Epithelial cell of esophagus (primary cell): ENCODE data around the gene STMN1.
A peak's percentile ranks its signal among the peaks of the same experiment; 100 is the strongest.

Experiments used
- DNase-seq: peaks from one replicate; pipeline ENCODE4 v3.0.0; 2010; ENCODE audit warnings: low read depth
- H3K4me3 ChIP-seq: 2 replicates; pipeline ENCODE4 v1.5.1; 2011; ENCODE audit warnings: mild to moderate bottlenecking, low read length, control low read depth
- TF ChIP-seq, protein P1 (sequence below): IDR thresholded peaks from 2 replicates; pipeline ENCODE4 v1.5.1; 2011; ENCODE audit warnings: low read depth, mild to moderate bottlenecking, low read length, control low read depth, inconsistent platforms; ENCODE audit not compliant: insufficient read depth; ENCODE audit errors: missing control alignments

Gene STMN1

DNA sequence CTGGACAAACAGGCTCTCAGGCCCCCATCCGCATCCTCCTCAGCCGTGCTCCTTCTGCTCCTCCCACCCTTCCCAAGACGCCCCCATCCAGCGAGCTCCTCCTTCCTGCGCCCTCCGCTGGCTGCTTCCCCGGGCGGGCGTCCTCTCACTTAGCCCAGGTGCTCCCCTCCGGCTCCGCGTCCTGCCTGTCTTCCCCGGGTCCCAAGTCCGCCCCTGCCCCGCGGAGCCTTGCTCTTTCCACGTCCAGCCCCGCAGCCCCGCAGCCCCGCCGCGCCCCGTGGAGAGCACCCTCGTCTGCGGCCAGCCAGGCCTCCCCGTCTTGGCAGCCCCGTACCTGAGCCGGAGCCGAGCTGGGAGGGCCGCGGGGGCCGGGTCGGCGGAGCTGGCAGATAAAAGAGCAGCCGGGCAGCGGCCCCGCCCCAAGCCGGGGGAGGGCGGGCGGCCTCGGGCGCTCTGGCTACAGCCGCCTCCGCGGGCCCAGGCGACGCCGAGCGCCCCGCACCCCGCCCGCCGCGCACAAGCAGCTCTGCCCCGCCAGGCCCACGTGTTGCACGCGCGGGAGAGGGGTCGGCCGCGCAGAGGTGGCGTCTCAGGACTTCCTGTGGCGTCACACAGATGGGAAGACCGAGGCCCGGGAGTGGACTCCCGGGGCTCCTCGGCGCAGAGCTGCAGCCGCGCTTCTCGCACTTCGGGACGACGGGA is 30.9 kb downstream of the STMN1 start, which contains the start of gene PAQR7:
Gene PAQR7, minus strand, starts transcription at position 555 of the 702 bp plus-strand sequence. CDS start 11,869 bp downstream, outside the sequence.
- TF ChIP-seq, protein P1, sequence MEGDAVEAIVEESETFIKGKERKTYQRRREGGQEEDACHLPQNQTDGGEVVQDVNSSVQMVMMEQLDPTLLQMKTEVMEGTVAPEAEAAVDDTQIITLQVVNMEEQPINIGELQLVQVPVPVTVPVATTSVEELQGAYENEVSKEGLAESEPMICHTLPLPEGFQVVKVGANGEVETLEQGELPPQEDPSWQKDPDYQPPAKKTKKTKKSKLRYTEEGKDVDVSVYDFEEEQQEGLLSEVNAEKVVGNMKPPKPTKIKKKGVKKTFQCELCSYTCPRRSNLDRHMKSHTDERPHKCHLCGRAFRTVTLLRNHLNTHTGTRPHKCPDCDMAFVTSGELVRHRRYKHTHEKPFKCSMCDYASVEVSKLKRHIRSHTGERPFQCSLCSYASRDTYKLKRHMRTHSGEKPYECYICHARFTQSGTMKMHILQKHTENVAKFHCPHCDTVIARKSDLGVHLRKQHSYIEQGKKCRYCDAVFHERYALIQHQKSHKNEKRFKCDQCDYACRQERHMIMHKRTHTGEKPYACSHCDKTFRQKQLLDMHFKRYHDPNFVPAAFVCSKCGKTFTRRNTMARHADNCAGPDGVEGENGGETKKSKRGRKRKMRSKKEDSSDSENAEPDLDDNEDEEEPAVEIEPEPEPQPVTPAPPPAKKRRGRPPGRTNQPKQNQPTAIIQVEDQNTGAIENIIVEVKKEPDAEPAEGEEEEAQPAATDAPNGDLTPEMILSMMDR: no peak
- H3K4me3 ChIP-seq: peak within 1 kb of the TSS; percentile 84
- peak; percentile 65 for DNase-seq

DNA sequence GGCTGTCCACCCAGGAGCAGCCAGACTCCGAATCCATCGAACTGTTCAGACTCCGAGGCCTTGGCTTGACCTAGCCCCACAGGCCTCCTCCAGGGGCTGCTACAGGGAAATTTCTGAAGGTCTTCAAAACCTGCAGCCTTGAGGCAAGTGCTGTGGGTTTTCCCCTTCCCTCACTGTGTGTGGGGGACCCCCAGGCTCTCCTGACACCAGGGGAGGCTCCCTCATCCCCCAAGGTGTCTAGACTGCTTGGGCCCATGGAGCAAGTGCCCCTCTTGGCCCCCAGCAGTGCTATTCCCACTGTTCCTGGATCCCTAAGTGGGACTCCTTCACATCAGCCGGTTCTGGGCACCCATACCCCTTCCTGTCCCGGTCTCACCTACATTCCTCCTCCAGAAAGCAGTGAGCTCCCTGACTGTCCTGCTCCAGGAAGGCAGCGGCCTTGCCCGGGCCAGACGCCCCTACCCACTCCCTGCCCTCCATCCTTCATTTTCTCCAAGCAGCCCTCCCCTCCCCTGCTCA is 31.5 kb downstream of the STMN1 start:
- H3K4me3 ChIP-seq: peak overlapping the region; percentile 84
- no peak for DNase-seq
- TF ChIP-seq, protein P1: no peak

DNA sequence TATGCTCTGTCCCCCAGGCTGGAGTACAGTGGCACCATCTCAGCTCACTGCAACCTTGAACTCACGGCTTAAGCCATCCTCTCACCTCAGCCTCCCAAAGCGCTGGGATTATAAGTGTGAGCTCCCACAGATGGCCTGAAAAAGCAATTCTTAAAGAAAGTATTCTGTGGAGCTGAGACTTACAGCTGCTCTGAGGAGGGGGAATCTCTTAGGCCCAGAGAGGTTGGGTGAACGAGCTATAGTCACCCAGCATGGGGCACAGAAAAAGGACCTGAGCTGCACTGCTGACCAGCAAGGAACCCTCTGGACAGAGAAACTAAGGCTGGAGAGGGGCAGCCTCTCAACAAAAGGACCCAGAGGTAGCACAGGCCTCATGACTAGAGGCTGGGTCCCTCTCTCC is 32.0 kb downstream of the STMN1 start:
- peak overlapping the region; percentile 84 for H3K4me3 ChIP-seq
- TF ChIP-seq, protein P1: no peak
- DNase-seq: no peak

DNA sequence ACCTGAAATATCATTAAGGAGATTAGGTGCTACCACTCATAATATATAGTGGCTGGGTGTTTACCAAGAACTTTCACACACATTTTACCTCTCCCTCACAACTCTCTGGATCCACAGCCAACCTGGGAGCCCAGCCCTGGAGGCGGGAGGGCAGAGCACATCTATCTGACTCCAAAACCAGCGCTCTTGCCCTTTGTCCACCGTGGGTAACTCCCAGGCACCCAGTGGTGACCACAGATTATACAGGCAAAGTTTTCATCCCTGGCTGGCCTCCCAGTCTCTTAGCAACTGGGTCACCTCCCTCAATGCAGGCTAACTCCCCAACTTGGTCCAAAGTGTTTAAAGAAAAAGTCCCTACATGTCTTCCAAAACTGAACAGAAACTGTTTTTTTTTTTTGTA is 33.1 kb downstream of the STMN1 start:
- no peak overlapping the region for H3K4me3 ChIP-seq
- TF ChIP-seq, protein P1: no peak
- no peak for DNase-seq

DNA sequence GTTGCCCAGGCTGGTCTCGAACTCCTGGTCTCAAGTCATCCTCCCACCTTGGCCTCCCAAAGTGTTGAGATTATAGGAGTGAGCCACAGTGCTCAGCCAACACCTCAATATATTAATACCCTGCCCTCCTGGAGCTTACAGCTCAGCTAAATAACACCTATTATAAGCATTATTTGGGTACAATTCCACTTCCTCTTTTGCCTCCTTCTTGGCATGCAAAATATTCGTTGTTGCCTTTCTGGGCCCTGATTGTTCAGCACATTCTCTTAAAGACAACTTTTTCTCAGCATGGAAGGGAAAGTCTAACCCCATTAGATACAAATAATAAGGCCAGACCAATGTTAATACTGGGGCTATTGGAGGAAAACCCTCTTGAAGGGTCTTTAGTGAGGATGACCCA is 33.5 kb downstream of the STMN1 start:
- TF ChIP-seq, protein P1: no peak
- H3K4me3 ChIP-seq: no peak overlapping the region
- no peak for DNase-seq

DNA sequence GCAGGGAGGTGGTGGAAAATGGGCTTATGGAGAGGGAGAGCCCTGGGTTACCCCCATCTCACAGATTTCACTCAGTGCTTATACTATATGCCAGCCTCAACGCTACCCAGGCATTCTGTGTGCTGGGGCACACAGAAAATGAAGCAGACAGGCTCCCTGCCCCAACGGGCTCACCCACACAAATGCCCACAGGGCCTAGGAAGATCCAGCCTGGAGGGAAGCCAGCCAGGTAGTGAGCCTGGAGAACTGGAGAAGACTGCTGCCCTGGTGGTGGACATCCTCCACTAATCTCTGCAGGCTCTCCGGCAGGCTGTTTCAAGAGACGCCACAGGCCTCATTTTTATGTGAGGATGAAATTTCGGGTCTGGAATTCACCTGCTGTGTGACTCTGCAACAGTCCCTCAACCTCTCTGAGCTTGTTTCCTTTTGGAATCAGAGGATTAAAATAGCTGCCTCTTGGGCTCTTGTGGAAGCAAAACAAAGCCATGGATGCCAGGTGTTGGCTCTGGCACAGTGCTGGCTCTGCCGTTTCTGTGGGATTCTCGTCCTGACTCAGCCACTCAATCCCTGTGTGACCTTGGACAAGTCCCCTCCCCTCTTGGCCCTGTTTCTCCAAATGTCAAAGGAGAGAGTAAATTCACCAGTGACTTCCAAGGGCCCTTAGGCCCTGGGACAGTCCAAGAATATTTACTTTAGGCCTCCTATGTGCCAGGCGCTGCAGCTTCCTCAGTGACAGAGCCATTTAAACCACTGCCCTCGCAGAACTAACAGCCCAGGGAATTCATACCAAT is 34.3 kb downstream of the STMN1 start:
- no peak for DNase-seq
- TF ChIP-seq, protein P1: peak; percentile 11

More for the DNA sequence above, 34.3 kb downstream of the STMN1 start:
- no peak overlapping the region for H3K4me3 ChIP-seq
